ENCODE results near the gene PRSS16. TPM values are rescaled to one million over a fixed set of nuclear protein-coding genes. Genes with fewer than 3 reads are reported as not detected.

Gene PRSS16
- total RNA-seq, 4 donors from 2014 or later, result 11.2 to 13.5 (median 12.0) TPM

DNA sequence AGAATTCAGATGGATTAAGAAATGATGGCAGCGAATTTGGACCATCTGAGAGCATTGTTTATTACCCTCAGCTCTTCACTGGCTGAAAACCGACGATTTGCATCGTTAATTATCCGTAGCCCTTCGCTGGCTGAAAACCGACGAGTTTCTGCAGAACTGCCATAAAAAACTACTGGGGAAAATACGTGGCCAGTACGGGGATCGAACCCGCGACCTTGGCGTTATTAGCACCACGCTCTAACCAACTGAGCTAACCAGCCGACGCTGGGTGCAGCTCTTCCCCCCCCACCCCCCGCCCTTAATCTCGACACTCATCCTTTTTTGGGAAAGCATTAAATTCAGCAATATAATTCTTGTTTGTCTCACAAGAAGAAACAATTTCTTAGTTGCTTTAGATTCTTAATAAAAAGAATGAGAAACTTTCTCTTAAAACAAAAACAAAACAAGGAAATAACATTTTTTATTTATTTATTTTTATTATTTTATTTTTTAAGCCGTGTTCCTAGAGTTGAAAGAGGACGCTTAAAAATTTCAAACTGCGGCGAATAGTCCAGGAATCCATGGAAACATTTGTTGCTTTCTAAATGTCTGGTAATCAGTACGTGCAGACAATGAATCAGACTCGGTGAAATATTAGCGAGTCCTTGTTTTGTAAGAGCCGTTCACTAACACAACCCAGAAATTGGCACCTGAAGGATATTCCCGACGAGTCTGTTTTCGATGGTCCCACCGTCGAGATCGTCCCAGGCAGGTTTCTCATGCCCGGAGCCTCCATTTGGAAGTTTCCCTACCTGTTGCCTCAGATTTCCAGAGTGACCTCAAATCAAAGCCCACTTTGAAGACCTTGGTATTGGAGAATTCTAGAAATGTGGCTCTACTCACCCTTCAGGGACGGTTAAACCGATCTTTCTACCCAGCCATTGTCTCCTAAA is 27.8 kb downstream of the PRSS16 start:
- H3K4me3 ChIP-seq (ENCODE audit: low read depth, poor library complexity, severe bottlenecking), result no peak overlapping the region
- DNase-seq (ENCODE audit: low spot score in 2 of 2), result no peak
- TF ChIP-seq, protein P1, sequence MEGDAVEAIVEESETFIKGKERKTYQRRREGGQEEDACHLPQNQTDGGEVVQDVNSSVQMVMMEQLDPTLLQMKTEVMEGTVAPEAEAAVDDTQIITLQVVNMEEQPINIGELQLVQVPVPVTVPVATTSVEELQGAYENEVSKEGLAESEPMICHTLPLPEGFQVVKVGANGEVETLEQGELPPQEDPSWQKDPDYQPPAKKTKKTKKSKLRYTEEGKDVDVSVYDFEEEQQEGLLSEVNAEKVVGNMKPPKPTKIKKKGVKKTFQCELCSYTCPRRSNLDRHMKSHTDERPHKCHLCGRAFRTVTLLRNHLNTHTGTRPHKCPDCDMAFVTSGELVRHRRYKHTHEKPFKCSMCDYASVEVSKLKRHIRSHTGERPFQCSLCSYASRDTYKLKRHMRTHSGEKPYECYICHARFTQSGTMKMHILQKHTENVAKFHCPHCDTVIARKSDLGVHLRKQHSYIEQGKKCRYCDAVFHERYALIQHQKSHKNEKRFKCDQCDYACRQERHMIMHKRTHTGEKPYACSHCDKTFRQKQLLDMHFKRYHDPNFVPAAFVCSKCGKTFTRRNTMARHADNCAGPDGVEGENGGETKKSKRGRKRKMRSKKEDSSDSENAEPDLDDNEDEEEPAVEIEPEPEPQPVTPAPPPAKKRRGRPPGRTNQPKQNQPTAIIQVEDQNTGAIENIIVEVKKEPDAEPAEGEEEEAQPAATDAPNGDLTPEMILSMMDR (IDR thresholded peaks at IDR 0.05), result no peak
- no peak for TF ChIP-seq POLR2A (IDR thresholded peaks at IDR 0.05)
- intact Hi-C loops (cut with DNase I; ENCODE audit: low total_unique reads), result no loop called here
- WGBS, 2 donors, result 17 to 20% methylated on average over 36 of the region's 36 CpGs

DNA sequence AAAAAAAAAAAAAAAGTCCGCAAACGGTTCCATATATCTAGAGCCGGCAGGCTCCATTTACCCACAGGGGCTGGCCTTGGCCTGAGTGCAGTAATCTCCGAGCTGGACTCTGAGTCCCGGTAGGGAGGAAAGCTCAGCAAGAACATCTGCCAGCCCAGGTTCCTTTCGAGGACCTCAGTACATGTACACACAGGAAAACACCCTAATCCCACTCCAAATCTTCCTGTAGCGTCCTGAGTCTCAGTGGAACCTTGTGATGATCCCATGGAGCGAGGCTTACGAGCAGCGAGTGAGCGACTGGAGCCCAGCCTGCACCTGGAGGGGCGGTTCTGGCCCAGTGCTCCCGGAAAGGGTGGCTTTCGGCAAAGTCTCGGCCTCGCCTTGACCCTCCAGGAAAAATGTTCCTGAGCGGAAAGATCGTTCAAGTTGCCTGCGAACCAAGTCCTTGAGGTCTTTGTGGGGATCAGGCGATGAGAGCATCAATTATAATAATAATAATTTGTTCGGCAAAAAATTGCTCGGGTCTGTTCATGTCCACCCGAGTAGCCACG is 32.1 kb downstream of the PRSS16 start:
- WGBS, 2 donors, result 7% methylated on average over 24 of the region's 24 CpGs
- no peak overlapping the region for H3K4me3 ChIP-seq (ENCODE audit: low read depth, poor library complexity, severe bottlenecking)
- intact Hi-C loops (cut with DNase I; ENCODE audit: low total_unique reads), result no loop called here

DNA sequence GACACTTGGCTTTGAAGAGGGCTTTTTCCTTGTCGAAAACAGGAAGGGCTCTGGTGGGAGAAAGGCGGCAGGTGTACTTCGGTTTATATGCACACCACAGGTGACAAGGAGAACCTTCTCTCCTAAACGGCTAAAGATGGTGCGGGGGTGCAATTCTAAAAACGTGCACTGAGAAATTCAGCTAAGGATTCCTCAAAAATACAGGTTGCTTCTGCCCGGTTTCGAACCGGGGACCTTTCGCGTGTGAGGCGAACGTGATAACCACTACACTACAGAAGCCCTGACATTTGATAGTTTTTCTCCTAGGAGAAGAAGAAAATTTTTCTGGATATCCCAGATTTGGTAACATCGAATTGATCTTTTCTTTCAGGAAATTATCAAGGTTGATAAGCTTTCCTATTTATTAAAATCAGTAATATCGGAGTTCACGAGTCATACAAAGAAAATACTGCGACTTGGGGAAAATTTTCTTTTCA is 32.6 kb downstream of the PRSS16 start:
- DNase-seq (ENCODE audit: low spot score in 2 of 2), result no peak
- TF ChIP-seq, protein P1 (IDR thresholded peaks at IDR 0.05), result no peak
- no peak for TF ChIP-seq POLR2A (IDR thresholded peaks at IDR 0.05)
- intact Hi-C loops (cut with DNase I; ENCODE audit: low total_unique reads), result no loop called here
- 5% methylated on average over 17 of the region's 17 CpGs for WGBS, 2 donors
- no peak overlapping the region for H3K4me3 ChIP-seq (ENCODE audit: low read depth, poor library complexity, severe bottlenecking)

More for the DNA sequence above, 32.1 kb downstream of the PRSS16 start:
- DNase-seq (ENCODE audit: low spot score in 2 of 2), result no peak
- no peak for TF ChIP-seq POLR2A (IDR thresholded peaks at IDR 0.05)
- TF ChIP-seq, protein P1 (IDR thresholded peaks at IDR 0.05), result no peak

DNA sequence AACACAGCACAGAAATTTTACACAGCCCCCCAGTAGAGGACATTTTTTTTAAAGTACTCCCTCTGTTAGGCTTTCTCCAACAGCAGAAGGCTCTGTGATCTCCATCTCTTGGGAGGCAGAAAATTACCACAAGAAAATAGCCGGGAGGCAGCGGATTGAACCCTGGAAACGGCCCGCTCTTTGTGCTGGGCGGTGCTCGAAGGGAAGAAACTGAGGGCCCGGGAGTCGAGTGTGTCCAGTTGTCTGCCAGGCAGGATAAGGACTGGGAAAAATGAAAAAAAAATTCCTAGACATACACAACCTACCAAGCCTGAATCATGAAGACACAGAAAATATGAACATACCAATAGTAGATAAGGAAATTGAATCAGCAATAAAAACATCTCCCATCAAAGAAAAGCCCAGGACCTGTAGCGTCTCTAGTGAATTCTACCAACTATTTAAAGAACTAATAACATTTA is 33.1 kb downstream of the PRSS16 start:
- no peak overlapping the region for H3K4me3 ChIP-seq (ENCODE audit: low read depth, poor library complexity, severe bottlenecking)
- 6 to 11% methylated on average over 9 of the region's 9 CpGs for WGBS, 2 donors
- no peak for DNase-seq (ENCODE audit: low spot score in 2 of 2)
- intact Hi-C loops (cut with DNase I; ENCODE audit: low total_unique reads), result no loop called here
- TF ChIP-seq, protein P1 (IDR thresholded peaks at IDR 0.05), result no peak
- no peak for TF ChIP-seq POLR2A (IDR thresholded peaks at IDR 0.05)

DNA sequence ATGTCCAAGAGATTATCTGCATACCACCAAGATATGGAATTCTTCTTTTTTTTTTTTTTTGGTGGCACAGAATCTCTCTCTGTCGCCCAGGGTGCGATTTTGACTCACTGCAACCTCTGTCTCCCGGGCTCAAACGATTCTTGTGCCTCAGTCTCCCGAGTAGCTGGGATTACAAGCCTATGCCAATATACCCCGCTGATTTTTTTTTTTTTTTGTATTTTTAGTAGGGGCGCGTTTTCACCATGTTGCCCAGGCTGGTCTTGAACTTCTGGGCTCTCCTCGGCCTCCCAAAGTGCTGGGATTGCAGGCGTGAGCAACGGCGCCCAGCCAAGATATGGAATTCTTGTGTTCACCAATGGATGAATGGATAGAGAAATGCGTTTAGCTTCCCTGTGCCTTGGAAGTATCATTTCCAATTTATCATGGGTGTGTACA is 33.6 kb downstream of the PRSS16 start:
- no peak overlapping the region for H3K4me3 ChIP-seq (ENCODE audit: low read depth, poor library complexity, severe bottlenecking)
- WGBS, 2 donors, result 8 to 11% methylated on average over 13 of the region's 13 CpGs
- TF ChIP-seq, protein P1 (IDR thresholded peaks at IDR 0.05), result no peak
- TF ChIP-seq POLR2A (IDR thresholded peaks at IDR 0.05), result no peak
- no peak for DNase-seq (ENCODE audit: low spot score in 2 of 2)
- intact Hi-C loops (cut with DNase I; ENCODE audit: low total_unique reads), result no loop called here

Data from lower leg skin (tissue), 4 donors.